ENCODE measurements around the gene ZNF184. TPM values are rescaled to one million over a fixed set of nuclear protein-coding genes. Genes with fewer than 3 reads are reported as not detected.

Gene ZNF184
- total and polyA plus RNA-seq, 4 donors, result 10.1 to 21.5 (median 16.4) TPM

- Histone ChIP-seq H3K27ac (ENCODE audit: low read depth, low read length) (no peak overlapping the region), H3K4me3 (ENCODE audit: low read depth, low read length) (no peak overlapping the region), H3K4me1 (ENCODE audit: control insufficient read depth, insufficient read depth, low read length) (no peaks in the 10 kb centered on the region), H3K36me3 (ENCODE audit: control insufficient read depth, insufficient read depth, low read length) (no peaks in the 10 kb centered on the region), H3K9me3 (ENCODE audit: control insufficient read depth, insufficient read depth, low read length) (no peaks in the 10 kb centered on the region), H3K27me3 (ENCODE audit: control insufficient read depth, insufficient read depth, low read length) (no peaks in the 10 kb centered on the region)
- whole genome bisulfite sequencing (ENCODE audit: insufficient coverage), result 91% methylated on average over 3 of the region's 3 CpGs
- no peak for DNase-seq (ENCODE audit: low read depth in 4 of 6, low spot score in 6 of 6)
Measured at GRCh38 chr6:27406085-27406484, 66.8 kb downstream of the ZNF184 start.

- H3K36me3 ChIP-seq (ENCODE audit: control insufficient read depth, insufficient read depth, low read length), result no peaks in the 10 kb centered on the region
- 100% methylated on average over 3 of the region's 16 CpGs for WGBS (ENCODE audit: insufficient coverage)
- DNase-seq (ENCODE audit: low read depth in 4 of 6, low spot score in 6 of 6), result no peak
- H3K9me3 ChIP-seq (ENCODE audit: control insufficient read depth, insufficient read depth, low read length), result peaks cover 4% of the 10 kb centered on the region
- no peaks in the 10 kb centered on the region for H3K4me1 ChIP-seq (ENCODE audit: control insufficient read depth, insufficient read depth, low read length)
- H3K27me3 ChIP-seq (ENCODE audit: control insufficient read depth, insufficient read depth, low read length), result no peaks in the 10 kb centered on the region
- H3K4me3 ChIP-seq (ENCODE audit: low read depth, low read length), result no peak overlapping the region
- no peak overlapping the region for H3K27ac ChIP-seq (ENCODE audit: low read depth, low read length)
Measured at GRCh38 chr6:27400877-27401642, 71.8 kb downstream of the ZNF184 start.

Small RNAs within 50 kb of the gene (small RNA-seq; reads per million reads assigned to genes)
- gene AL021918.1 (ENCODE audit: low replicate concordance), result not detected
- gene AL021918.2 (ENCODE audit: low replicate concordance), result not detected
- not detected for gene MCFD2P1 (ENCODE audit: low replicate concordance)

Other genes starting within 250 kb of the ZNF184 start
- under 1 TPM; 0.11 to 0.50 TPM for gene PRSS16, start 225.4 kb downstream of the ZNF184 start, total RNA-seq
- 1 to 10 TPM; 1.0 to 1.3 TPM for gene PRSS16, start 225.4 kb downstream of the ZNF184 start, polyA plus RNA-seq (ENCODE audit: insufficient read length in 2 of 2)
- gene POM121L2, start 160.8 kb downstream of the ZNF184 start, total RNA-seq, result not detected
- not detected for gene POM121L2, start 160.8 kb downstream of the ZNF184 start, polyA plus RNA-seq (ENCODE audit: insufficient read length in 2 of 2)
- gene ZNF391, start 84.3 kb downstream of the ZNF184 start, total RNA-seq, result 1 to 10 TPM; 5.2 to 6.3 TPM
- gene ZNF391, start 84.3 kb downstream of the ZNF184 start, polyA plus RNA-seq (ENCODE audit: insufficient read length in 2 of 2), result 1 to 10 TPM; 8.5 to 9.3 TPM